Suprapubic skin (tissue), 3 donors: Measurements from ENCODE around the gene DENND4C.

ENCODE experiments used
- POLR2AphosphoS5 ChIP-seq, 3 donors: sonication (generic); formaldehyde crosslinking; IDR thresholded peaks; one replicate each; pipeline ENCODE4 v1.6.1; 2017; ENCODE audit warnings: antibody characterized with exemption in 3 of 3
- TF ChIP-seq, protein P1 (sequence below), 2 donors: fragments of 200-600 bp in 1 of 2; fragments of 450-650 bp in 1 of 2; sonication (generic) in 1 of 2; IDR thresholded peaks; one replicate each; pipeline ENCODE4 v1.5.1; 2016 to 2019; ENCODE audit warnings: antibody characterized with exemption in 2 of 2, mild to moderate bottlenecking in 1 of 2, moderate library complexity in 1 of 2

DNA sequence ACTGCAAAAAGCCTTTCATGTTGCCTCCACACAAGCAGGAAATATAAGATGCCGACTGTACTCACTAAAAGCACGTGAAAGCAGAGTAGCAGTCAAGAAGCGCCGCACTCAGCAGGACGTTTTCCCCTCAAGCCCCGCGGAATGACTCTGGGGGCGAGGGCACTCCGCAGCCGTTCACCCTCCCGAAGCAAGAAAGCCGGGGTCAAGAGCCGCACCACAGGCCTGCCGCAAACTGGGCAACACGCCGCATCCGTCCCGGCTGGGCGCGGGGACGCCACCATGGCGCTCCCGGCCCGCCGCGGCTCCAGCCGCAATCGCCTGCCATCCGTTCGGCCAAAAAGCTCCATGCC lies 149.2 kb downstream of the DENND4C start:
- TF ChIP-seq, protein P1, sequence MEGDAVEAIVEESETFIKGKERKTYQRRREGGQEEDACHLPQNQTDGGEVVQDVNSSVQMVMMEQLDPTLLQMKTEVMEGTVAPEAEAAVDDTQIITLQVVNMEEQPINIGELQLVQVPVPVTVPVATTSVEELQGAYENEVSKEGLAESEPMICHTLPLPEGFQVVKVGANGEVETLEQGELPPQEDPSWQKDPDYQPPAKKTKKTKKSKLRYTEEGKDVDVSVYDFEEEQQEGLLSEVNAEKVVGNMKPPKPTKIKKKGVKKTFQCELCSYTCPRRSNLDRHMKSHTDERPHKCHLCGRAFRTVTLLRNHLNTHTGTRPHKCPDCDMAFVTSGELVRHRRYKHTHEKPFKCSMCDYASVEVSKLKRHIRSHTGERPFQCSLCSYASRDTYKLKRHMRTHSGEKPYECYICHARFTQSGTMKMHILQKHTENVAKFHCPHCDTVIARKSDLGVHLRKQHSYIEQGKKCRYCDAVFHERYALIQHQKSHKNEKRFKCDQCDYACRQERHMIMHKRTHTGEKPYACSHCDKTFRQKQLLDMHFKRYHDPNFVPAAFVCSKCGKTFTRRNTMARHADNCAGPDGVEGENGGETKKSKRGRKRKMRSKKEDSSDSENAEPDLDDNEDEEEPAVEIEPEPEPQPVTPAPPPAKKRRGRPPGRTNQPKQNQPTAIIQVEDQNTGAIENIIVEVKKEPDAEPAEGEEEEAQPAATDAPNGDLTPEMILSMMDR (IDR thresholded peaks at IDR 0.05), result no peak
- no peak for TF ChIP-seq POLR2AphosphoS5 (IDR thresholded peaks at IDR 0.05)
